Loucy (cell line): Measurements from ENCODE around the gene PELI2.

Experiments used
- H2AFZ ChIP-seq: fragments of 200-600 bp; sonication (generic); 2 replicates; pipeline ENCODE4 v1.6.0; 2016; ENCODE audit warnings: antibody characterized with exemption, mild to moderate bottlenecking, low read length, moderate library complexity
- H3F3A ChIP-seq: fragments of 200-600 bp; 2 replicates; pipeline ENCODE4 v1.6.0; 2016; ENCODE audit warnings: antibody characterized with exemption, low read depth, mild to moderate bottlenecking
- H3K27me3 ChIP-seq: fragments of 200-600 bp; sonication (generic); 2 replicates; pipeline ENCODE4 v1.6.1; 2014; ENCODE audit warnings: low read length, mild to moderate bottlenecking; ENCODE audit not compliant: insufficient read depth, poor library complexity, severe bottlenecking
- H3K36me3 ChIP-seq: fragments of 200-600 bp; sonication (generic); 2 replicates; pipeline ENCODE4 v1.6.1; 2016; ENCODE audit warnings: low read length; ENCODE audit not compliant: insufficient read depth
- H3K4me1 ChIP-seq: fragments of 200-600 bp; sonication (generic); 2 replicates; pipeline ENCODE4 v1.5.1; 2014; ENCODE audit warnings: low read length, mild to moderate bottlenecking; ENCODE audit not compliant: insufficient read depth, poor library complexity, severe bottlenecking
- H3K4me2 ChIP-seq: fragments of 200-600 bp; sonication (generic); 2 replicates; pipeline ENCODE4 v1.6.0; 2014; ENCODE audit warnings: antibody characterized with exemption, low read length, low read depth, mild to moderate bottlenecking; ENCODE audit not compliant: poor library complexity, severe bottlenecking
- H3K4me3 ChIP-seq: fragments of 200-600 bp; sonication (generic); 2 replicates; pipeline ENCODE4 v1.5.1; 2014; ENCODE audit warnings: low read length, mild to moderate bottlenecking, mixed read lengths; ENCODE audit not compliant: poor library complexity, severe bottlenecking
- H3K79me2 ChIP-seq: fragments of 200-600 bp; sonication (generic); 2 replicates; pipeline ENCODE4 v1.6.1; 2014; ENCODE audit warnings: low read length; ENCODE audit not compliant: insufficient read depth
- H3K9ac ChIP-seq: fragments of 200-600 bp; sonication (generic); 2 replicates; pipeline ENCODE4 v1.6.0; 2014; ENCODE audit warnings: mild to moderate bottlenecking, low read depth, low read length, moderate library complexity; ENCODE audit not compliant: poor library complexity, severe bottlenecking
- H3K9me2 ChIP-seq: fragments of 200-600 bp; sonication (generic); replicated peaks from 2 replicates; pipeline ENCODE4 v1.6.1; 2016; ENCODE audit warnings: low read depth, low read length, mixed read lengths
- H3K9me3 ChIP-seq: fragments of 200-600 bp; sonication (generic); 2 replicates; pipeline ENCODE4 v1.6.1; 2014; ENCODE audit warnings: mild to moderate bottlenecking, antibody characterized with exemption, low read length, low read depth; ENCODE audit not compliant: insufficient read depth
- H4K20me1 ChIP-seq: fragments of 200-600 bp; sonication (generic); 2 replicates; pipeline ENCODE4 v1.6.0; 2014; ENCODE audit warnings: antibody characterized with exemption, low read length, mild to moderate bottlenecking; ENCODE audit not compliant: insufficient read depth, poor library complexity, severe bottlenecking
- CTCF ChIP-seq: fragments of 200-600 bp; sonication (generic); conservative IDR thresholded peaks from 2 replicates; pipeline ENCODE4 v1.5.1; 2014; ENCODE audit warnings: mild to moderate bottlenecking, antibody characterized with exemption, low read length
- EZH2phosphoT487 ChIP-seq: fragments of 200-600 bp; IDR thresholded peaks from 2 replicates; pipeline ENCODE4 v1.6.1; 2018; ENCODE audit warnings: antibody characterized with exemption, mild to moderate bottlenecking, moderate library complexity, borderline replicate concordance

PELI2 gene

DNA sequence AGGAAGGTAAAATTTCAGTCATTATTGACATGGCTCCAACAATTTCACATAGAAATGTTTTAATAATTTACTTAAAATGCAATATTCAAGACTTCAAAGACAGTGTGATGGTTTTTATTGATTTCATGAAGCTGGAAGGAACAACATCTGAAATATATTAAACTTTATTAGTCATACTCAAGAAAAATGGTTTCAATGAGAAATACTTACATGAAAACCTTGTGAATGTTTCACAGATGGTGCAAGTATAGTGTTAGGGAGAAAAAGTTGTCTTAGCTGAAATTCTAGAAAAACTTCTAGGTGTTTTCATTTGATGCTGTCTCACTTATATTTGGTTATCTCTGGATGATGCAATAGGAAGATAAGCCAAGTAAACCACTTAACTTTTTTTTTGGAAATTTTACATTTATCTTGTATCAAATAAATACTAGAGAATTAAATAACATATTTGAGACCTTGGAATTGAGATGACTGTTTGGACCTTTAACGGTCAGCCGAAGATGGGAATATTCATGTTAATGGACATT, 65.5 kb downstream of the PELI2 start:
- Histone ChIP-seq H3K4me3 (no peak overlapping the region), H2AFZ (no peak overlapping the region), H3K9ac (no peak overlapping the region), H3K4me1 (peaks cover 21% of the 10 kb centered on the region), H3K4me2 (no peak overlapping the region), H3K9me2 (no peaks in the 10 kb centered on the region), H3K27me3 (no peaks in the 10 kb centered on the region), H3F3A (no peaks in the 10 kb centered on the region; the same call in 1 of the 2 replicates), H3K79me2 (peaks cover 98% of the 10 kb centered on the region), H4K20me1 (peaks cover 100% of the 10 kb centered on the region), H3K36me3 (peaks cover 76% of the 10 kb centered on the region), H3K9me3 (no peaks in the 10 kb centered on the region)
- no peak for TF ChIP-seq EZH2phosphoT487
- TF ChIP-seq CTCF: no peak

GRCh38 chr14:56185992-56186391, 67.8 kb downstream of the PELI2 start:
- no peaks in the 10 kb centered on the region for H3K9me2 ChIP-seq
- H3K9me3 ChIP-seq: no peaks in the 10 kb centered on the region
- TF ChIP-seq CTCF (no peak), EZH2phosphoT487 (no peak)
- H3K4me1 ChIP-seq: peaks cover 5% of the 10 kb centered on the region
- no peak overlapping the region for H3K9ac ChIP-seq
- H4K20me1 ChIP-seq: peaks cover 100% of the 10 kb centered on the region
- peaks cover 99% of the 10 kb centered on the region for H3K79me2 ChIP-seq
- peaks cover 64% of the 10 kb centered on the region; the same call in 1 of the 2 replicates for H3K36me3 ChIP-seq
- H3K27me3 ChIP-seq: no peaks in the 10 kb centered on the region
- H3F3A ChIP-seq: no peaks in the 10 kb centered on the region; the same call in 1 of the 2 replicates
- no peak overlapping the region for H2AFZ ChIP-seq
- H3K4me2 ChIP-seq: no peak overlapping the region
- H3K4me3 ChIP-seq: no peak overlapping the region

GRCh38 chr14:56187736-56188135, 69.5 kb downstream of the PELI2 start:
- H3K9me2 ChIP-seq: no peaks in the 10 kb centered on the region
- H3K4me1 ChIP-seq: peaks cover 5% of the 10 kb centered on the region
- H3K9ac ChIP-seq: no peak overlapping the region
- H3K4me3 ChIP-seq: no peak overlapping the region
- no peaks in the 10 kb centered on the region for H3K9me3 ChIP-seq
- H3F3A ChIP-seq: no peaks in the 10 kb centered on the region; the same call in 1 of the 2 replicates
- H4K20me1 ChIP-seq: peaks cover 98% of the 10 kb centered on the region
- H3K36me3 ChIP-seq: peaks cover 52% of the 10 kb centered on the region; the same call in 1 of the 2 replicates
- H3K79me2 ChIP-seq: peaks cover 99% of the 10 kb centered on the region
- H3K27me3 ChIP-seq: no peaks in the 10 kb centered on the region
- no peak overlapping the region for H2AFZ ChIP-seq
- TF ChIP-seq CTCF: no peak
- H3K4me2 ChIP-seq: no peak overlapping the region
